Panc1 (cell line): Measurements from ENCODE around the gene PSMA2. TPM values are rescaled to one million over a fixed set of nuclear protein-coding genes. Genes with fewer than 3 reads are reported as not detected.

Experiments used
- ATAC-seq: fragments of 200-7000 bp; cut with Tn5 transposase; 2 replicates; pipeline ENCODE4 v1.9.1; 2020; ENCODE audit warnings: mild to moderate bottlenecking, moderate library complexity
- BruUV-seq: library from RNA; stranded (reverse); fragments of 400-500 nt; replicated peaks from 2 replicates; lab custom pipeline; 2021; lab: Mats Ljungman, UMichigan
- CTCF ChIA-PET: fragments of 300-600 bp; sonication (Branson Sonifier 250); formaldehyde crosslinking; loops from one replicate; lab custom pipeline; 2022; ENCODE audit warnings: antibody characterized with exemption; lab: Charles Lee
- POLR2A ChIA-PET: fragments of 300-600 bp; sonication (Branson Sonifier 250); formaldehyde crosslinking; loops from one replicate; lab custom pipeline; 2022; ENCODE audit warnings: antibody characterized with exemption; lab: Charles Lee
- DNase-seq: peaks from one replicate; pipeline ENCODE4 v3.0.0-alpha.2; 2010; ENCODE audit warnings: low read depth, low spot score
- H3K27ac ChIP-seq: 2 replicates; pipeline ENCODE4 v1.5.1; 2011; ENCODE audit warnings: mild to moderate bottlenecking, low read length, inconsistent platforms
- H3K27me3 ChIP-seq: fragments of 200-500 bp; sonication (Bioruptor generic); 2 replicates; pipeline ENCODE4 v1.6.0; 2014; ENCODE audit warnings: low read length, inconsistent platforms; ENCODE audit not compliant: control insufficient read depth, insufficient read depth
- H3K36me3 ChIP-seq: fragments of 200-500 bp; sonication (Bioruptor generic); 2 replicates; pipeline ENCODE4 v1.5.1; 2014; ENCODE audit warnings: inconsistent platforms, mild to moderate bottlenecking, low read length, moderate library complexity; ENCODE audit not compliant: control insufficient read depth, insufficient read depth
- H3K4me1 ChIP-seq: 2 replicates; pipeline ENCODE4 v1.5.1; 2011; ENCODE audit warnings: inconsistent platforms, mild to moderate bottlenecking, low read length, moderate library complexity; ENCODE audit not compliant: control insufficient read depth, insufficient read depth
- H3K4me3 ChIP-seq, 2 experiments: 2 replicates each; pipeline ENCODE4 v1.5.1; 2011 to 2012; ENCODE audit warnings: low read depth in 2 of 2, low read length in 2 of 2, mild to moderate bottlenecking in 2 of 2, inconsistent platforms in 1 of 2, moderate library complexity in 1 of 2
- H3K9me3 ChIP-seq: fragments of 200-500 bp; sonication (Bioruptor generic); 2 replicates; pipeline ENCODE4 v1.5.1; 2014; ENCODE audit warnings: low read depth, mild to moderate bottlenecking, inconsistent platforms, low read length, moderate library complexity; ENCODE audit not compliant: control insufficient read depth, insufficient read depth
- POLR2AphosphoS5 ChIP-seq: IDR thresholded peaks from 2 replicates; pipeline ENCODE4 v1.6.1; 2012; ENCODE audit warnings: mild to moderate bottlenecking, low read depth, low read length, moderate library complexity
- SIN3A ChIP-seq: IDR thresholded peaks from 2 replicates; pipeline ENCODE4 v1.6.1; 2012; ENCODE audit warnings: low read depth, mild to moderate bottlenecking, low read length, moderate library complexity, borderline replicate concordance; ENCODE audit not compliant: insufficient read depth
- TCF7L2 ChIP-seq: IDR thresholded peaks from 2 replicates; pipeline ENCODE4 v1.6.1; 2011; ENCODE audit warnings: mild to moderate bottlenecking, low read depth, low read length, inconsistent platforms
- in situ Hi-C: cut with HindIII; loops from 2 replicates; pipeline ENCODE4 v1.10.0; 2016; ENCODE audit warnings: low sequenced_read_pairs, low pct_unique_long_range_greater_than_20kb
- intact Hi-C: fragments of 100-400 bp; cut with micrococcal nuclease; formaldehyde crosslinking; loops from one replicate; pipeline ENCODE4 v1.10.0; 2022; ENCODE audit not compliant: unreplicated experiment
- total RNA-seq: library from RNA; stranded (reverse); gene quantifications from one replicate; pipeline ENCODE4 v1.2.1, GENCODE V29; 2021; ENCODE audit not compliant: unreplicated experiment
- TF ChIP-seq, protein P1 (sequence below): fragments of 450-650 bp; IDR thresholded peaks from 2 replicates; pipeline ENCODE4 v1.5.1; 2017; ENCODE audit warnings: mild to moderate bottlenecking
- TF ChIP-seq, protein P2 (sequence below), 2 experiments: IDR thresholded peaks; 2 replicates each; pipeline ENCODE4 v1.6.1; 2011 to 2012; ENCODE audit warnings: low read depth in 2 of 2, control low read depth in 1 of 2, low read length in 1 of 2, mild to moderate bottlenecking in 1 of 2, moderate library complexity in 1 of 2; ENCODE audit not compliant: insufficient read depth in 1 of 2

The PSMA2 gene
- total RNA-seq, 1 experiment from 2014 or later = 180 TPM

DNA sequence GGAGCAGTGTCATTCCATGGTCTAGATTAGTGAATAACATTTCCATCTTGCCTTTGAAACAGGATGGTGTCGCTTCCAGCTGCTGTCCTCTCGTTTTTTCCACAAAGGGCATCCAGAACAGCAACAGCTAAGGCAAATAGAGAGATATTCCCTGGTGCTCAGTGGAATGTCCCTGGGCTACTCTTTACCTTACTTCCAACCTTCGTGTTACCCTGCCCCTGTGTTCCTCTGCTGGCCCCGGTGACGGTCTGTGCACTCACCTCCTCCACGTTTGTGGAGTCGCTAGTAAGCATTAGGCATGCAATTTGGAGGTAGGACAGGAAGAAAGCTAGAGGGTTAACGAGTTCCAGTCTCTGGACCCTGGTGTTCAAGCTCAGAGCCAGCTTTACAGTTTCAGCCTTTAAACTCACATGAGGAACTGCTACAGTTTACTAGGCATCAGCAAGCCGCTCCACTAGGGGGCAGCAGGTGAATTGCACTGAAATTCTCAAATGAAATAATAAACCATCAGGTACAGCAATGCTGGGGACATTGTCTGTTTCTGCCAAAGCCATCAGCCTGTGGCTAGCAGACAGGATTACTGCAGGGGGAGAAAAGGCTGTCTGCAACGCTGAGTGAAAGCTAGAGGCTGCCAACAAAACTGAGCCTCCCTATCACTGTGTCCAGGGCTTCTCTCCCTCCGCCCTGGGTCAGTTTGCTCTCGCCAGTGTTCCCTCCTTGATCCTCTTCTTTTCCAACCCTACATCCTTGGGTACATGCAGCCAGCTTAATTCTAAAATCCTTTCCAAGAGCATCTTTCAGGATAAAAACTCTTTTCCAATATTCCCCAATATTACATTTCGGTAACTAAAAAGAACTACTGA, 9.2 kb upstream of the PSMA2 start:
- BruUV-seq = no TSS peak
- ATAC-seq (peak; percentile 93), DNase-seq (peak; percentile 66)
- Histone ChIP-seq H3K27ac (no peak overlapping the region), H3K36me3 (peaks cover 17% of the 10 kb centered on the region), H3K27me3 (no peaks in the 10 kb centered on the region; the same call in 1 of the 2 replicates), H3K9me3 (no peaks in the 10 kb centered on the region), H3K4me3 (no peak overlapping the region), H3K4me1 (no peaks in the 10 kb centered on the region)
- intact Hi-C loops = loop anchor here (1.0 to 10.0 kb wide), 4 partner anchors 164 to 784 kb away; partner anchors contain the start of gene COA1
- ChIA-PET POLR2A (no interaction called here), CTCF (interaction anchor here (0.5 to 1.0 kb wide), 6 partner anchors 8 to 759 kb away, joined by 3 to 9 read pairs (median 3); no protein-coding TSS in a partner anchor)
- in situ Hi-C loops = no loop called here
- TF ChIP-seq, protein P1, sequence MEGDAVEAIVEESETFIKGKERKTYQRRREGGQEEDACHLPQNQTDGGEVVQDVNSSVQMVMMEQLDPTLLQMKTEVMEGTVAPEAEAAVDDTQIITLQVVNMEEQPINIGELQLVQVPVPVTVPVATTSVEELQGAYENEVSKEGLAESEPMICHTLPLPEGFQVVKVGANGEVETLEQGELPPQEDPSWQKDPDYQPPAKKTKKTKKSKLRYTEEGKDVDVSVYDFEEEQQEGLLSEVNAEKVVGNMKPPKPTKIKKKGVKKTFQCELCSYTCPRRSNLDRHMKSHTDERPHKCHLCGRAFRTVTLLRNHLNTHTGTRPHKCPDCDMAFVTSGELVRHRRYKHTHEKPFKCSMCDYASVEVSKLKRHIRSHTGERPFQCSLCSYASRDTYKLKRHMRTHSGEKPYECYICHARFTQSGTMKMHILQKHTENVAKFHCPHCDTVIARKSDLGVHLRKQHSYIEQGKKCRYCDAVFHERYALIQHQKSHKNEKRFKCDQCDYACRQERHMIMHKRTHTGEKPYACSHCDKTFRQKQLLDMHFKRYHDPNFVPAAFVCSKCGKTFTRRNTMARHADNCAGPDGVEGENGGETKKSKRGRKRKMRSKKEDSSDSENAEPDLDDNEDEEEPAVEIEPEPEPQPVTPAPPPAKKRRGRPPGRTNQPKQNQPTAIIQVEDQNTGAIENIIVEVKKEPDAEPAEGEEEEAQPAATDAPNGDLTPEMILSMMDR = peak; percentile 97
- TF ChIP-seq POLR2AphosphoS5 = no peak

DNA sequence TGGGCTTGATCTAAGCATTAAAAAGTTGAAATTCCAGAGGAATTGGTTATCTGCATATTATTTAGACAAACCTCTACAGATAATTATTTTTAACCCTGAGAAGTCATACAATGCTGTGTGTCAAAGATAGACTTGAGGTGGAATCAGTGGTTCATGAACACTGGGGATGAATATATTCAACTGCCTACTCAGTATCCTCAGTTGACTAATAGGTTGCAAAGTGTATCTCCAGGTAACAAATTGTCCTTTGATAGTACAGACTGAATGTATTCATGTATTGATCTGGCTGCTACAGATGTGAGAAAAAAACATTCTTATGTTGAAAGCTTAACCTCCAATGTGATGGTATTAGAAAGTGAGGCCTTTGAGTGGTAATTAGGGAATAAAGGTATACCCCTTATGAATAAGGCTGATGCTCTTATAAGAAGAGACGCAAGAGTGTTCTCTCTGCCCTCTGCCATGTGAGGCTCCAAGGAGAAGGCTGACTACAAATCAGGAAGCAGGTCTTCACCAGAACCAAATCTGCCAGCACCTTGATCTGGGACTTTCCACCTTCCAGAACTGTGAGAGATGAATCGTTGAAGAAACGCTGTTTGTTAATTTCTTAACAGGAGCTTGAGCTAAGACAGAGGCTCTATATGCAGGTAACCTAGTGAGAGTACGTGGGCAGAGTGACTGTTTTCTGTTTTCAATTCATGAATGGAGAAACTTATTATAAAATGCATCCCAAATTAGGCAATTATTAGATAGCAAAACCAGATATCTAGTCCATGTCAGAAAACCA, 7.7 kb upstream of the PSMA2 start:
- TF ChIP-seq, protein P1 = no peak
- TF ChIP-seq SIN3A (no peak), TCF7L2 (no peak), POLR2AphosphoS5 (no peak; the same call in 1 of the 2 replicates)
- TF ChIP-seq, protein P2, sequence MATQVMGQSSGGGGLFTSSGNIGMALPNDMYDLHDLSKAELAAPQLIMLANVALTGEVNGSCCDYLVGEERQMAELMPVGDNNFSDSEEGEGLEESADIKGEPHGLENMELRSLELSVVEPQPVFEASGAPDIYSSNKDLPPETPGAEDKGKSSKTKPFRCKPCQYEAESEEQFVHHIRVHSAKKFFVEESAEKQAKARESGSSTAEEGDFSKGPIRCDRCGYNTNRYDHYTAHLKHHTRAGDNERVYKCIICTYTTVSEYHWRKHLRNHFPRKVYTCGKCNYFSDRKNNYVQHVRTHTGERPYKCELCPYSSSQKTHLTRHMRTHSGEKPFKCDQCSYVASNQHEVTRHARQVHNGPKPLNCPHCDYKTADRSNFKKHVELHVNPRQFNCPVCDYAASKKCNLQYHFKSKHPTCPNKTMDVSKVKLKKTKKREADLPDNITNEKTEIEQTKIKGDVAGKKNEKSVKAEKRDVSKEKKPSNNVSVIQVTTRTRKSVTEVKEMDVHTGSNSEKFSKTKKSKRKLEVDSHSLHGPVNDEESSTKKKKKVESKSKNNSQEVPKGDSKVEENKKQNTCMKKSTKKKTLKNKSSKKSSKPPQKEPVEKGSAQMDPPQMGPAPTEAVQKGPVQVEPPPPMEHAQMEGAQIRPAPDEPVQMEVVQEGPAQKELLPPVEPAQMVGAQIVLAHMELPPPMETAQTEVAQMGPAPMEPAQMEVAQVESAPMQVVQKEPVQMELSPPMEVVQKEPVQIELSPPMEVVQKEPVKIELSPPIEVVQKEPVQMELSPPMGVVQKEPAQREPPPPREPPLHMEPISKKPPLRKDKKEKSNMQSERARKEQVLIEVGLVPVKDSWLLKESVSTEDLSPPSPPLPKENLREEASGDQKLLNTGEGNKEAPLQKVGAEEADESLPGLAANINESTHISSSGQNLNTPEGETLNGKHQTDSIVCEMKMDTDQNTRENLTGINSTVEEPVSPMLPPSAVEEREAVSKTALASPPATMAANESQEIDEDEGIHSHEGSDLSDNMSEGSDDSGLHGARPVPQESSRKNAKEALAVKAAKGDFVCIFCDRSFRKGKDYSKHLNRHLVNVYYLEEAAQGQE (IDR thresholded peaks at IDR 0.05; ENCODE audit: insufficient read depth in 1 of 2, low read depth in 2 of 2, low read length in 1 of 2) = no peak
- Histone ChIP-seq H3K4me3 (no peak overlapping the region), H3K27me3 (no peaks in the 10 kb centered on the region), H3K36me3 (peaks cover 33% of the 10 kb centered on the region), H3K9me3 (no peaks in the 10 kb centered on the region), H3K4me1 (no peaks in the 10 kb centered on the region), H3K27ac (no peak overlapping the region)
- BruUV-seq = no TSS peak
- no peak for DNase-seq
- POLR2A ChIA-PET = no interaction called here
- in situ Hi-C loops = no loop called here
- intact Hi-C loops = loop anchor here (5.0 to 10.0 kb wide), 3 partner anchors 165 to 785 kb away; partner anchors contain the start of gene COA1
- no peak for ATAC-seq
- CTCF ChIA-PET = no interaction called here
